Common myeloid progenitor, CD34-positive (primary cell): ENCODE data around the gene PRSS21.

ENCODE experiments used
- CTCF ChIA-PET: fragments of 350-600 bp; sonication (Branson Sonifier 250); formaldehyde crosslinking; loops from one replicate; lab custom pipeline; 2021; ENCODE audit warnings: antibody characterized with exemption; lab: Charles Lee
- POLR2A ChIA-PET: fragments of 350-600 bp; sonication (Branson Sonifier 250); formaldehyde crosslinking; loops from one replicate; lab custom pipeline; 2021; ENCODE audit warnings: antibody characterized with exemption; lab: Charles Lee
- DNase-seq, 3 donors: peaks; one replicate each; pipeline versions ENCODE4 v3.0.0 to v3.0.0-alpha.2; 2013
- H3K27ac ChIP-seq, 2 experiments: 1 replicate in 1 of 2; 2 replicates in 1 of 2; pipeline ENCODE4 v1.7.0; 2013; ENCODE audit warnings: inconsistent platforms in 2 of 2, low read length in 2 of 2, mild to moderate bottlenecking in 2 of 2, low read depth in 1 of 2, moderate library complexity in 1 of 2; ENCODE audit not compliant: severe bottlenecking in 2 of 2, insufficient read depth in 1 of 2, poor library complexity in 1 of 2
- H3K27me3 ChIP-seq, 5 experiments: replicated peaks in 2 of 5; 1 replicate in 3 of 5; 2 replicates in 2 of 5; pipeline versions ENCODE4 v1.6.1 to v1.7.0; 2013; ENCODE audit warnings: low read length in 4 of 5, mild to moderate bottlenecking in 2 of 5, moderate library complexity in 2 of 5, inconsistent platforms in 1 of 5; ENCODE audit not compliant: insufficient read depth in 5 of 5, control insufficient read depth in 4 of 5
- H3K36me3 ChIP-seq, 4 experiments: 1 replicate in 2 of 4; 2 replicates in 2 of 4; pipeline versions ENCODE4 v1.6.1 to v1.7.0; 2013; ENCODE audit warnings: low read length in 3 of 4, control low read depth in 1 of 4, mild to moderate bottlenecking in 1 of 4; ENCODE audit not compliant: control insufficient read depth in 4 of 4, insufficient read depth in 4 of 4
- H3K4me1 ChIP-seq, 4 experiments: 1 replicate in 3 of 4; 2 replicates in 1 of 4; pipeline versions ENCODE4 v1.6.1 to v1.7.1; 2013; ENCODE audit warnings: low read length in 3 of 4, mild to moderate bottlenecking in 3 of 4, control low read depth in 1 of 4, inconsistent platforms in 1 of 4, moderate library complexity in 1 of 4; ENCODE audit not compliant: control insufficient read depth in 4 of 4, insufficient read depth in 4 of 4; ENCODE audit errors: control extremely low read depth in 1 of 4
- H3K4me3 ChIP-seq, 7 experiments: 1 replicate in 4 of 7; 2 replicates in 3 of 7; pipeline versions ENCODE4 v1.5.1 to v1.7.0; 2013; ENCODE audit warnings: mild to moderate bottlenecking in 7 of 7, low read length in 6 of 7, moderate library complexity in 6 of 7, inconsistent platforms in 2 of 7, low read depth in 2 of 7, control low read depth in 1 of 7; ENCODE audit not compliant: insufficient read depth in 4 of 7, control insufficient read depth in 1 of 7; ENCODE audit errors: extremely low read depth in 1 of 7
- H3K9me3 ChIP-seq, 5 experiments: 1 replicate in 4 of 5; 2 replicates in 1 of 5; pipeline versions ENCODE4 v1.6.1 to v1.7.1; 2013; ENCODE audit warnings: low read length in 4 of 5, mild to moderate bottlenecking in 2 of 5, inconsistent platforms in 1 of 5, low read depth in 1 of 5, moderate library complexity in 1 of 5; ENCODE audit not compliant: control insufficient read depth in 4 of 5, insufficient read depth in 2 of 5; ENCODE audit errors: control extremely low read depth in 1 of 5
- WGBS: methylation state at CpG from one replicate; pipeline ENCODE4 v1.1.5; 2013; ENCODE audit not compliant: insufficient coverage; 5-methylcytosine and 5-hydroxymethylcytosine counted together

Gene PRSS21

GRCh38 chr16:2820836-2821486 is 3.9 kb downstream of the PRSS21 start:
- ChIA-PET CTCF (interaction anchor here (1.0 to 3.5 kb wide), 3 partner anchors 18 to 135 kb away, joined by 3 to 16 read pairs (median 3); no protein-coding TSS in a partner anchor), POLR2A (no interaction called here)
- WGBS = 94% methylated on average over 12 of the region's 14 CpGs
- H3K27ac ChIP-seq = no peak overlapping the region
- H3K4me1 ChIP-seq = no peaks in the 10 kb centered on the region
- H3K4me3 ChIP-seq = no peak overlapping the region
- no peak for DNase-seq
- H3K27me3 ChIP-seq = no peaks in the 10 kb centered on the region
- H3K36me3 ChIP-seq = no peaks in the 10 kb centered on the region
- H3K9me3 ChIP-seq = no peaks in the 10 kb centered on the region

GRCh38 chr16:2821487-2822157 is 4.6 kb downstream of the PRSS21 start:
- DNase-seq = no peak
- no peak overlapping the region for H3K27ac ChIP-seq
- no peaks in the 10 kb centered on the region for H3K27me3 ChIP-seq
- H3K4me1 ChIP-seq = no peaks in the 10 kb centered on the region
- POLR2A ChIA-PET = no interaction called here
- no peaks in the 10 kb centered on the region for H3K9me3 ChIP-seq
- CTCF ChIA-PET = interaction anchor here (1.0 to 3.5 kb wide), 3 partner anchors 10 to 99 kb away, joined by 3 to 16 read pairs (median 4); no protein-coding TSS in a partner anchor
- H3K36me3 ChIP-seq = no peaks in the 10 kb centered on the region
- H3K4me3 ChIP-seq = no peak overlapping the region
- 92% methylated on average over 7 of the region's 9 CpGs for WGBS

DNA sequence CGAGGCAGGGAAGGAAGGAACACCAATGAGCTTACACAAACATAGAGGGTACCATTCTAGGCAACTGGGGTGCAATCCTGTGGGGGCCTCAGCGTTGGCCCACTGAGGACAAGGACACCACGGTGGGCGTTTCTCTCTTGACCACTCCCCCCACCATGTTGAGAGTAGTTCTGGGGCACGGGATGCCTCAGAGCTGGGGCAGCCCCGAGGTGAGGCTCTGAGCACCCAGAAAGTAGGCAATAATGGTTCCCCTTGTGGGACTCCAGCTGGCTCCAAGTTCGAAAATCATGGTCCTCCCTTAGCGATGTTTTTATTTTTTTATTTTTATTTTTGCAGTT is 5.1 kb downstream of the PRSS21 start:
- 82% methylated on average over 6 of the region's 8 CpGs for WGBS
- H3K4me1 ChIP-seq = no peaks in the 10 kb centered on the region
- ChIA-PET POLR2A (no interaction called here), CTCF (interaction anchor here (1.0 to 3.5 kb wide), 3 partner anchors 9 to 99 kb away, joined by 3 to 16 read pairs (median 4); no protein-coding TSS in a partner anchor)
- H3K27ac ChIP-seq = no peak overlapping the region
- H3K36me3 ChIP-seq = no peaks in the 10 kb centered on the region
- H3K4me3 ChIP-seq = no peak overlapping the region
- H3K27me3 ChIP-seq = no peaks in the 10 kb centered on the region
- no peaks in the 10 kb centered on the region for H3K9me3 ChIP-seq
- DNase-seq = no peak

- no peak for DNase-seq
- Histone ChIP-seq H3K4me3 (no peak overlapping the region), H3K27ac (no peak overlapping the region), H3K9me3 (no peaks in the 10 kb centered on the region), H3K4me1 (no peaks in the 10 kb centered on the region), H3K36me3 (no peaks in the 10 kb centered on the region), H3K27me3 (no peaks in the 10 kb centered on the region)
- POLR2A ChIA-PET = no interaction called here
- 82% methylated on average over 4 of the region's 4 CpGs for WGBS
- CTCF ChIA-PET = interaction anchor here (1.0 to 3.5 kb wide), 4 partner anchors 9 to 35 kb away, joined by 3 to 16 read pairs (median 4); partner anchors contain the start of gene PRSS33
These were observed 5.5 kb downstream of the PRSS21 start for GRCh38 chr16:2822496-2822895.

DNA sequence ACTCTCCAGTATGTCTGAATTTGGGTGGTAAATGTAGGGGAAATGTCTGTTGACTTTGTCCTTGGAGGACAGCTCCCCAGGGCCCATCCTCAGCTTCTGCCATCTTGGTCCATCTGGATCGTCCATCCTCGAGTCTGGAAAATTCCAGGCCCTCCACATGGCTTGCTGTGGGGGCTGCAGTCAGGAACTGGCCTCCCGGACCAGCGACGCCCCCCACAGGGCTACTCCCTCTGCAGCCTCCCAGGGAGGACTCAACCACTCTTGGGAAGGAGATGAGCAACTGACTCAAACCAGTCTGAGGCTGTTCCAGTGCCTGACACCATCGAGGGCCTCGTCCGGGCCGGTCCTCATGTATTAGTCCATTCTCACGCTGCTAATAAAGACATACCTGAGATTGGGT is 7.6 kb downstream of the PRSS21 start:
- CTCF ChIA-PET = interaction anchor here (3.5 kb wide), 1 partner anchor 14 kb away, joined by 16 read pairs; no protein-coding TSS in a partner anchor
- H3K4me3 ChIP-seq = no peak overlapping the region
- H3K4me1 ChIP-seq = peaks cover 0 to 7% (median 5%) of the 10 kb centered on the region in 4 experiments
- H3K9me3 ChIP-seq = no peaks in the 10 kb centered on the region
- no peak for DNase-seq
- POLR2A ChIA-PET = no interaction called here
- H3K27me3 ChIP-seq = no peaks in the 10 kb centered on the region
- H3K36me3 ChIP-seq = no peaks in the 10 kb centered on the region
- no peak overlapping the region for H3K27ac ChIP-seq
- 89% methylated on average over 4 of the region's 10 CpGs for WGBS

- H3K27ac ChIP-seq = no peak overlapping the region
- H3K9me3 ChIP-seq = no peaks in the 10 kb centered on the region
- no peaks in the 10 kb centered on the region for H3K36me3 ChIP-seq
- POLR2A ChIA-PET = no interaction called here
- DNase-seq = no peak
- no peak overlapping the region for H3K4me3 ChIP-seq
- H3K4me1 ChIP-seq = peaks cover 0 to 13% (median 11%) of the 10 kb centered on the region in 4 experiments
- CTCF ChIA-PET = no interaction called here
- H3K27me3 ChIP-seq = no peaks in the 10 kb centered on the region
- WGBS = 85% methylated on average over 21 of the region's 26 CpGs
These were observed 8.2 kb downstream of the PRSS21 start for GRCh38 chr16:2825049-2825742.

DNA sequence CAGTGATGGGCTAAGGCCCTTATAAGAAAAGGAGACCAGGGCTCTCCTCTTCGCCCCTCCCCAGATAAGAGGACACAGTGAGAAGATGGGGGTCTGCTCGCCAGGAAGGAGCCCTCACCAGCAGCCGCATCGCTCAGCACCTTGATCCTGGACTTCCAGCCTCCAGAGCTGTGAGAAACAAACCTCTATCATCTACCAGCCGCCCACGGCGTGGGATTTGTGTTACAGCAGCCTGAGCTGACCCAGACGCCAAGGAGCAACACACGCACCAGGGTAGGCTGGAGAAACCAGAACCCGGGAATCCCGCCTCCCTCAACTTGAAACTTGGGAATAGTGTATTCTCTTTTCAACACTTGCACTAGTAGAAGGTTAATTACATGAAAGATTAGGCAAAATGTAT is 8.9 kb downstream of the PRSS21 start:
- ChIA-PET POLR2A (no interaction called here), CTCF (no interaction called here)
- Histone ChIP-seq H3K4me3 (no peak overlapping the region), H3K9me3 (no peaks in the 10 kb centered on the region), H3K4me1 (peaks cover 0 to 20% (median 16%) of the 10 kb centered on the region in 4 experiments), H3K27ac (no peak overlapping the region), H3K27me3 (no peaks in the 10 kb centered on the region), H3K36me3 (no peaks in the 10 kb centered on the region)
- WGBS = 96% methylated on average over 11 of the region's 11 CpGs
- DNase-seq = no peak
